D721Med (cell line): ENCODE data around the gene ATP9A.

Experiments
- DNase-seq: peaks from one replicate; pipeline ENCODE4 v3.0.0; 2011; ENCODE audit warnings: low spot score; ENCODE audit not compliant: insufficient read length
- FAIRE-seq: peaks from 2 replicates; lab custom pipeline; 2011; peaks lifted over from hg19 to GRCh38; lab: Jason Lieb, UNC
- CTCF ChIP-seq: IDR thresholded peaks from 2 replicates; pipeline ENCODE4 v1.5.1; 2012; ENCODE audit warnings: mild to moderate bottlenecking, control low read depth; ENCODE audit not compliant: insufficient read depth; ENCODE audit errors: missing control alignments

The ATP9A gene

DNA sequence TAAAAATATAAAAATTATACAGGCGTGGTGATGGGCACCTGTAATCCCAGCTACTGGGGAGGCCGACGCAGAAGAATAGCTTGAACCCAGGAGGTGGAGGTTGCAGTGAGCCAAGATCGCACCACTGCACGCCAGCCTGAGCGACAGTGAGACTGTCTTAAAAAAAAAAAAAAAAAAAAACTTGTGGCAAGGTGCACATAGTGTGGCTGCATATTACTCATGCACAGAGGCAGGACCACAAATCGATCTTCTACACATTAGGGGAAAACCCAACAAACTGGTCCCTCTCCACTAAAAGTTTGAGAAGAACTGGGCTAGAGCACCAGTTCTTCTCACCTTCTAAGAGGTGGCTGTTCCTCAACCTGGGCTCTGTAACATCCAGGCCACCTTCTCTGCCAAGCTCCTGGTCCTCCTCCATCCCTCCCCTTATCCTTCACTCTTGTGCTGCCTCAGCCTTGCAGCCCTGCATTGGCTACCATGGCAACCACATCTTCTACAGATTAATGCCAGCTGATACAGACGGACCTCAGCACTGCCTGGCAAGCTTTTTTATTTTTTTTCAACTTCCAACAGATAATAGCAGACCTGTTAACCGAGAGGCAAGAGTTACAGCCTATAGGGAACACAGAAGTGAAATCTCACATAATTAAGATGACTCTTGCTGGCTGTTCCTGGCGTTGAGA is 88.0 kb downstream of the ATP9A start:
- DNase-seq (no peak), FAIRE-seq (no peak)

GRCh38 chr20:51679254-51679921 is 88.8 kb downstream of the ATP9A start:
- no peak for TF ChIP-seq CTCF
- FAIRE-seq: no peak
- DNase-seq: no peak

More for the DNA sequence above, 88.0 kb downstream of the ATP9A start:
- no peak for TF ChIP-seq CTCF

DNA sequence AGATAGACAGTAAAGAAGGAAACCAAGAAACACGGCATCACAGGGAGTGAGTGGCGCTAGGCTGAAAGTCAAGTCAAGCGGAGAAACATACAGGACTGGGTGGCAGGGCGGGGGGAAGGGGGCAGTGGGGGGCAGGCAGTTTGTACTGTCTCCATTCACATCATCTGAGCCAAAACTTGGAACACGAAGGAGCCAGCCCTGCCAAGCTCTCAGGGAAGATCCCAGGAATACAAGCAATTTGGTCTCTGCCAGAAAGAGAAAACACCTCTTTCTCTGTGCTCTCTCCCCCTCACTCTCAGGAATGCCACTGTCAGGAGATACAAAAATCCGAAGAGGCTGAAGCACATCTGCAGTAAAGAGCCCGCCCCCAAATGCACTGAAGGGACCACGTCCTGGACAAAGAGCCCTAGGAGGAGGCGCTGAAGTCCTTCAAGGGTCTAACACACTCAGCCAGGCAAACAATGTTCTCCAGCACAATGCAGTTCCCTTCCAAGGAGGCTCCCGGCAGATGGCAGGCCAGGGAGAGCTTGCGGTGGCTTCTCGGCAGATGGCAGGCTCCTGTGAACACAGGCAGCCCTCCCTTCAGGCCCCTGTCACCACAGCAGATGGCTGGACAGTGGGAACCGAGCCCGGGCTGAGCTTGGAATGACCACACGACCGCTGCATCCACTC is 90.0 kb downstream of the ATP9A start:
- DNase-seq: peak; percentile 51
- TF ChIP-seq CTCF: peak; percentile 29
- no peak for FAIRE-seq

GRCh38 chr20:51668947-51669346 is 99.2 kb downstream of the ATP9A start:
- FAIRE-seq: no peak
- no peak for DNase-seq
- TF ChIP-seq CTCF: no peak

GRCh38 chr20:51668515-51668914 is 99.7 kb downstream of the ATP9A start:
- FAIRE-seq (no peak), DNase-seq (no peak)
- TF ChIP-seq CTCF: no peak

GRCh38 chr20:51667491-51667890 is 100.7 kb downstream of the ATP9A start:
- no peak for DNase-seq
- no peak for FAIRE-seq
- no peak for TF ChIP-seq CTCF
